Fibroblast of lung (primary cell): Measurements from ENCODE around the gene GJB4.

ENCODE experiments used
- CTCF ChIP-seq, 2 donors: IDR thresholded peaks in 1 of 2; conservative IDR thresholded peaks in 1 of 2; 1 replicate in 1 of 2; 2 replicates in 1 of 2; pipeline ENCODE4 v1.5.1; 2011 to 2012; ENCODE audit warnings: low read length in 2 of 2, control low read depth in 1 of 2, inconsistent platforms in 1 of 2, low read depth in 1 of 2, mild to moderate bottlenecking in 1 of 2
- EZH2 ChIP-seq: IDR thresholded peaks from 2 replicates; pipeline ENCODE4 v1.5.1; 2012; ENCODE audit warnings: low read length, control low read depth, mild to moderate bottlenecking; ENCODE audit errors: missing control alignments

GRCh38 chr1:34796990-34797389 lies 37.5 kb downstream of the GJB4 start:
- no peak for TF ChIP-seq CTCF (conservative IDR thresholded peaks at IDR 0.05 in 1 of 2, IDR thresholded peaks at IDR 0.05 in 1 of 2; ENCODE audit: low read depth in 1 of 2, low read length in 2 of 2)
- no peak for TF ChIP-seq EZH2
